Dendritic cell treated with granulocyte-macrophage colony-stimulating factor and Interleukin-4, amounts not matched to agents 40 ng/mL and 50 ng/mL, for 4 days (primary cell): Measurements from ENCODE around the gene SRGAP1.
"Not testable (repeated sequence)": the region's sequence is repeated elsewhere in the genome, so short reads cannot be mapped to it uniquely, and the experiment has no call there.

Experiments
- H3K27ac Mint-ChIP-seq: one replicate; pipeline ENCODE4 v1.8.0; 2022; ENCODE audit warnings: mild to moderate bottlenecking, mixed read lengths
- H3K27me3 Mint-ChIP-seq: one replicate; pipeline ENCODE4 v1.8.0; 2022; ENCODE audit warnings: mild to moderate bottlenecking, mixed read lengths
- H3K36me3 Mint-ChIP-seq: one replicate; pipeline ENCODE4 v1.8.0; 2022; ENCODE audit warnings: low read depth, mixed read lengths
- H3K4me1 Mint-ChIP-seq: one replicate; pipeline ENCODE4 v1.8.0; 2022; ENCODE audit warnings: low read depth, mixed read lengths
- H3K4me3 Mint-ChIP-seq: one replicate; pipeline ENCODE4 v1.8.0; 2022; ENCODE audit warnings: mild to moderate bottlenecking, moderate library complexity, mixed read lengths
- H3K9me3 Mint-ChIP-seq: one replicate; pipeline ENCODE4 v1.8.0; 2022; ENCODE audit warnings: mixed read lengths
- intact Hi-C: fragments of 100-400 bp; cut with micrococcal nuclease; formaldehyde crosslinking; loops from one replicate; pipeline ENCODE4 v1.15.0; 2022

The SRGAP1 gene

DNA sequence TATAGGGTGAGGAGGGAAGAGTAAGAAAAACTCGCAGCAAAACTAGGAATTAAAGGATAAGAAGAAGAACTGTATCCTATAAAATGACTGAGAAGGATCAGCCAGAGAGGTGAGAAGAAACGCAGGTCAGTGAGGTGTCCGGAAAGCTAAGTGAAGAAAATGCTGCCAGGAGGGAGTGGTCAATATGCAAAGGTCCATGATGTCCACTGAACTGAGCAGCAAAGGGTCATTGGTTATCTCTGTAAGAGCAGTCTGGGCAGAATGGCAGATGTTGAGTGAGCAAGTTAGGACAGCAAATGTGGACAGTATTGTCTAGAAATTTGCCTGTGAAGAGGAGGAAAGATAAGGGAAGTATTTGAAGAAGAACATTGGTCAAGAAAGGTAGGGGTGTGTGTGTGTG, 155.4 kb downstream of the SRGAP1 start:
- peaks cover 7% of the 10 kb centered on the region for H3K36me3 Mint-ChIP-seq
- H3K27ac Mint-ChIP-seq, result no peak overlapping the region
- no peak overlapping the region for H3K4me3 Mint-ChIP-seq
- peaks cover 13% of the 10 kb centered on the region for H3K9me3 Mint-ChIP-seq
- intact Hi-C loops, result no loop called here
- no peaks in the 10 kb centered on the region for H3K4me1 Mint-ChIP-seq
- no peaks in the 10 kb centered on the region for H3K27me3 Mint-ChIP-seq

DNA sequence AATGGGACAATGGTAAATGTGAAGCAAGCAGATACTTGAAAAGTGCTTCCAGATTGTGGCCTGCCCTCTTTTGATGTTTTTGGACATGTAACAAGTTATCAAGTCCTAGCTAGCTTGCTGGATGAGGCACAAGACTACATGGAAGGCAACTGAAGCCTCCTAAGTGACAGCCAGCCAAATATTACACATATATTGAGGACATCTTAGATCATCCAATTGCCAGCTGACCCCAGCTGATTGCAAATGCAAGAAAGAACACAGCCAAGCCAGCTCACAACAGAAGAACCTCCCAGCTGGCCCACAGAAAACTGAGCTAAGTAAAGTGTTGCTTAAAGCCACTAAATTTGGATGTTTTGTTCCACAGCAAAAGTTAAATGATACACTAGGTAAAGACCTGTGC, 156.9 kb downstream of the SRGAP1 start:
- no peak overlapping the region for H3K27ac Mint-ChIP-seq
- peaks cover 6% of the 10 kb centered on the region for H3K4me1 Mint-ChIP-seq
- peaks cover 7% of the 10 kb centered on the region for H3K36me3 Mint-ChIP-seq
- no peak overlapping the region for H3K4me3 Mint-ChIP-seq
- no peaks in the 10 kb centered on the region for H3K27me3 Mint-ChIP-seq
- H3K9me3 Mint-ChIP-seq, result peaks cover 13% of the 10 kb centered on the region
- intact Hi-C loops, result no loop called here

DNA sequence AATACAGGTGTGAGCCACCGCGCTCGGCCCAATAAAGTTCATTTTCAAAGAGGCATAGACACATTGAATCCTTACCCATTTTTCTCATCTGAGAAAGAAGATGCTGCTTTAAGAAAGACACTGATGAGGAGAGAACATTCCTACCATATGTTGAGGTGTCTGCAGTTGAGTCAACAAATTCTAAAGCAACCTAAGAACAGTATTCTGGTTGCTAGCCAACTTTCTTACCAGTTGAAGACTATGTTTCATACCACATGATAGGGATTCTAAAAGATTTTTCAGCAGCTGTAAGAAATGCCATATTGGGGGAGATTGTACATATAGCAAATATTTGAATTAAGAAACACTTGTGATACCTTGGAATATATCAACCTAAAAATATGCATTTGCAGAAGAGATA, 160.1 kb downstream of the SRGAP1 start:
- Mint-ChIP-seq H3K9me3 (peaks cover 13% of the 10 kb centered on the region), H3K4me1 (peaks cover 9% of the 10 kb centered on the region), H3K36me3 (peaks cover 7% of the 10 kb centered on the region), H3K27ac (no peak overlapping the region), H3K4me3 (no peak overlapping the region), H3K27me3 (no peaks in the 10 kb centered on the region)
- intact Hi-C loops, result no loop called here

DNA sequence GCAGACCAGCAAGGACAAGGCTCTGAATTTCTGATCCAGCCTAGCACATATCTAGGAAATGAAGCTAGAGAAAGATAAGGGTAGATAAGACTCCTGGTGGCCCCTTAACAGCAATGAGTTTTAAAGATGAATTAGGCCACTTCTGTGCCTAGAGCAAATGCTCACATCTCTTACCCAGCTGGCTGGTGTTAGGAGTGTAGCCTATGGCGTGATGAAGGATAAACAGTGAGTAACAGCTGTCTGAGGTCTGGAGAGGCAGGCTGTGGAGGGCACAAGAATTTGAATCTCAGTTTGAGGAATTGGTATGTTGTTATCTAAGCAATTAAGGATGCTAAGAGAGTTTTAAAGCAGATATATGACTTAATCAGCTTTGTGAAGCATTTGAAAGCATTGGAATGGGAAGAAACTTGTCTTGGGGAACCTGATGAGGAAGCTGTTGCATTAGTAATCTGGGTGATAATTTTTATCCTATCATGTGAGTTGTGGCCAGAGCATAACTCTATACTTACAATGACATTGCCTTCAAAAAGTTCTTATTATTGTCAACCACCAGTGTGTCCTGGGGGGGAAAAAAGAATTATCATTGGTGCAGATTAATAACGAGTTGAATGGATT, 161.8 kb downstream of the SRGAP1 start:
- Mint-ChIP-seq H3K4me3 (no peak overlapping the region), H3K9me3 (peaks cover 13% of the 10 kb centered on the region), H3K27ac (no peak overlapping the region), H3K36me3 (peaks cover 7% of the 10 kb centered on the region), H3K27me3 (no peaks in the 10 kb centered on the region), H3K4me1 (peaks cover 9% of the 10 kb centered on the region)
- intact Hi-C loops, result no loop called here

DNA sequence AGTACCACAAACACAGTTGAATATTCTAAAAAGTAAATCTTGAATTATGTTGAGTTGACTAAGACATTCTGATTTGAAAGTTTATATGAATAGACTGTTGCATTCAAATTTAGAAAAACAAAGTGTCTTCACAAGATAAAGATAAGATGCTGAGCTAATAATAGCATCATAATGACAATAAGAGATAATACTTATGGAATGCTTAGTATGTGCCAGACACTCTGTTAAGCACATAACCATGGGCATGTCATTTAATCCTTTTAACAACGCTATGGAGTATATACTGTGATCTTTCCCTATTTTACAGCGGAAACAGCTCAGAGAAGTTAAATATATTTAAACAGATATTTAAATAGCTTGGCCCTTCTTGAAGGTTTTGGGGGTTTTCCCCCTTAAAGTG, 163.4 kb downstream of the SRGAP1 start:
- H3K4me1 Mint-ChIP-seq, result peaks cover 9% of the 10 kb centered on the region
- H3K9me3 Mint-ChIP-seq, result peaks cover 8% of the 10 kb centered on the region
- no peak overlapping the region for H3K4me3 Mint-ChIP-seq
- no peaks in the 10 kb centered on the region for H3K27me3 Mint-ChIP-seq
- H3K36me3 Mint-ChIP-seq, result peaks cover 3% of the 10 kb centered on the region
- no peak overlapping the region for H3K27ac Mint-ChIP-seq
- intact Hi-C loops, result no loop called here

DNA sequence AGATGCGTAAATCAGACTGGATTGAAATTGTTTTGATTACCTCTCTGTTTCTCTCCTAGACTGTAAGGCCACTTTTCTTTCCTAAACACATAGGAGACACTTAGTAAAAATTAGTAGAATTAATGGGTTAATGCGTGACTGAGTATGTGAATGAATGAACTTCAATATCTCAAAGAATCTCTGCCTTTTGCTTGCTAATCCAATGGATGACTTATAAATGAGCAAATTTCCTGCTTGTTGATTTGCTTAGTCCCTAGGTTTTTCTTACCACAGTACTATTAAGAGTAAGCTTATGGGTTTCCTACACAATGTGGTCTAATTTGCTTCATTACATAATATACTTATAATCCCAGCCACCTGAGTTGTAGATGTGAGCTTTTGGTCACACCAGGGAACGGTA, 164.1 kb downstream of the SRGAP1 start:
- H3K36me3 Mint-ChIP-seq, result no peaks in the 10 kb centered on the region
- H3K27ac Mint-ChIP-seq, result no peak overlapping the region
- peaks cover under 1% of the 10 kb centered on the region for H3K9me3 Mint-ChIP-seq
- no peak overlapping the region for H3K4me3 Mint-ChIP-seq
- peaks cover 9% of the 10 kb centered on the region for H3K4me1 Mint-ChIP-seq
- H3K27me3 Mint-ChIP-seq, result no peaks in the 10 kb centered on the region
- intact Hi-C loops, result no loop called here

DNA sequence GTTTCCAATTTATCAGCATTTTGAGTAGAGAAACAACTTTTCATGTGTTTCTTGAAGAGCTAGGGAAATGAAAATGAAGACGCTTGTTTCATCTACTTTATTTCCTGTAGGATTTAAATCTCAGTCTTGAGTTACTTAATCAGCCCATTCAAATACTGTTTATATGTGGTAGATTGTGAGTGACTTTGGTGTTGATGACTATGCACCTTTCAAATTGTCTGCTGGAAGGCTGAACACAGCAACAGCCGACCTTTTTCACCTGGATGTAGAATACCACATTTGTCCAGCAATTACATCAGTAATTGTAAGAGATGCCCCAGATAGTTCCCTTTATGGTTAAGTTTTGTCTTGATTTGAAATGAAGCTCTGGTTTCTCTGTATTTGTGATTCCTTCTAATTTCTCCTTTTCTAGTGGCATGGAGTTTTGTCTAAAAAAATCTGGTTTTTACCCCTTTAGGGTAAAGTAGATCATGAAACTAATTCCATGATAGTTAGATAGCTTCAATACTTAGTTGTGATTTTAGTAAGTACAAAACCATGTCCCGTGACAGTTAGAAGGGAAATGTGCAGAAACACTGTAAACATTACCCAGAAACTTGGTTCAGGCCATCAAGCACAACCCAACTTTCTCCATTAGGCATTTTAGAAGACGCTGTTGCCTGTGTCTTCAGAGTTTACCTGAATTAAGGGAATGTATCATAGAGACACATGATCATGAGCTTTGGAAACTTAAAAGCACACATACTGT, 165.0 kb downstream of the SRGAP1 start:
- Mint-ChIP-seq H3K36me3 (no peaks in the 10 kb centered on the region), H3K4me3 (no peak overlapping the region), H3K27me3 (no peaks in the 10 kb centered on the region), H3K27ac (no peak overlapping the region), H3K9me3 (no peaks in the 10 kb centered on the region), H3K4me1 (peaks cover 9% of the 10 kb centered on the region)
- intact Hi-C loops, result no loop called here

DNA sequence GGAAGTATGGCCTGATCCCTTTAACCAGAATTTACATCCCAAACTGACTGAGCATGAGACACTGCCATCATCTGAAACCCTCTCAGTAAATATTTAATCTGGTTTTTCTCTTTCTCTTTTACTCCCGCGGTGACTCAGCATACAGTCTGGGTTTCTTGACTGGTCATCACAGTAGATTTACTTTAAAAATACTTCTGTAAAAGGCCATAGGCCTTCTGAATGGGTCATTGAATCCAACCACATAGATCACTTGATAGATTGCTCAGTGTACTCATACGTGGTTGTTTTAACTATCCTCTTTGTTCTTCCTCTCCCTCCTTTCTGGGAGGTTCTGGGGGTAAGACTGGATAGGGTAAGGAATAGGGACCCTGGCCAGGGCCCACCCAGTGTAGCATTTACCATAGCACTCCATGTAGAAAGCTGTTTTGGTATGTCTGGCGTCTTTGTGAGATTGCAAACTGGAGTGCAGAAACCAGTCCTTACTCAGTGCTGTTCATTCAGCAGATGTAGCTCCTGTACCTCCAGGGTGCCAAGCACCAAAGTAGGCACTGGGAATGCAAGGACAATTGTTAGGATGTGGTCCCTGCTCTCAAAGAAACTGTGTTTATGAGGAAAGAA, 165.7 kb downstream of the SRGAP1 start:
- no peak overlapping the region for H3K4me3 Mint-ChIP-seq
- H3K36me3 Mint-ChIP-seq, result no peaks in the 10 kb centered on the region
- H3K27ac Mint-ChIP-seq, result no peak overlapping the region
- H3K9me3 Mint-ChIP-seq, result no peaks in the 10 kb centered on the region
- no peaks in the 10 kb centered on the region for H3K27me3 Mint-ChIP-seq
- intact Hi-C loops, result no loop called here
- peaks cover 9% of the 10 kb centered on the region for H3K4me1 Mint-ChIP-seq

DNA sequence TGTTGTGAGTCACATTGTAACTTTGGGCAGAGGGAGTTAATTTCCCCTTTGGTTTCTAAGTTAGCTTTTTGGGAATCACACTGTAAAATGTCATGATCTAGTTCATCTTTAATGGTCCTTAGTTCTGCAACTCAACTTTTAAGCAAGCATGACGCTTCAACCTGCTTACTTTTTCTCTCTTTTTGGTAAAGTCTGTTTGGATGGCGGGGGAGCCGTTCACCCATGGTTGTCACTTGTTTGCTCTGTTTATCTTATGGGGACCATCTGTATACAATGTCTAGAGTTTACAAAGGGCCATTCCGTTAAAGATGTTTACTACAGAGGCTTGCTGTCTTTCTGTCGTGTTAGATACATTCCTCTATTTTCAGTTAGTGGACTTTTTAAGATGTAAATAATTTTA, 172.0 kb downstream of the SRGAP1 start:
- H3K36me3 Mint-ChIP-seq, result no peaks in the 10 kb centered on the region
- H3K9me3 Mint-ChIP-seq, result no peaks in the 10 kb centered on the region
- no peak overlapping the region for H3K27ac Mint-ChIP-seq
- intact Hi-C loops, result no loop called here
- no peaks in the 10 kb centered on the region for H3K27me3 Mint-ChIP-seq
- H3K4me1 Mint-ChIP-seq, result no peaks in the 10 kb centered on the region
- H3K4me3 Mint-ChIP-seq, result no peak overlapping the region

DNA sequence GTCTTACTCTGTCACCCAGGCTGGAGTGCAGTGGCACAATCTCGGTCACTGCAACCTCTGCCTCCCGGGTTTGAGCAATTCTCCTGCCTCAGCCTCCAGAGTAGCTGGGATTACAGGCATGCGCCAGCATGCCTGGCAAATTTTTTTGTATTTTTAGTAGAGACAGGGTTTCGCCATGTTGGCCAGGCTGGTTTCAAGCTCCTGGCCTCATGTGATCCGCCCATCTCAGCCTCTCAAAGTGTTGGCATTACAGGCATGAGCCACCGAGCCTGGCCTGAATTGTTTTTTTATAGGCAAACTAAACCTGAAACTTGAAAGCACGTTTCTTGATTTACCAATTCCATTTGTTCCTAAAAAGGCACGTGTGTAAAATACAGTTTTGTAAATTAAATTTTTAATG, 173.6 kb downstream of the SRGAP1 start:
- H3K4me3 Mint-ChIP-seq, intact Hi-C loops, H3K27ac Mint-ChIP-seq, H3K36me3 Mint-ChIP-seq, H3K9me3 Mint-ChIP-seq, H3K27me3 Mint-ChIP-seq, H3K4me1 Mint-ChIP-seq: not testable (repeated sequence)

DNA sequence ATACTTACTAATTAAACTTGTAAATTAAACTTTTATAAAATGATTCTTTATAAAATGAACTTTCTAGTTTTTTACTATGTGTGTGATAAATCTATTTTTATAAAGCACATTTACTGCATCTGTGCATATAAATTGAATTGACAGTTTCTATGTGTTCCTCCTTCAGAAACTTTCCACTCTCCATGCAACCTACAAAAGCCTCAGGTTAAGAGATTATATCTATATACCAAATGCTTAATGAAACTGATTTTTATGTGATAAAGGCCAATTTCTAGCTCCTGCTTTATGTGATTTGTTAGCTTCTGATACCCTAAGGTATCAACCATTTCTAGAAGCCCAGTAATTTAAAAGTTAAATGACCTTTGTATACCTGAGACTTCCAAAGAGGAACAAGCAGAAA, 174.0 kb downstream of the SRGAP1 start:
- Mint-ChIP-seq H3K27ac (no peak overlapping the region), H3K27me3 (no peaks in the 10 kb centered on the region), H3K9me3 (no peaks in the 10 kb centered on the region), H3K36me3 (no peaks in the 10 kb centered on the region), H3K4me1 (no peaks in the 10 kb centered on the region), H3K4me3 (no peak overlapping the region)
- intact Hi-C loops, result no loop called here

DNA sequence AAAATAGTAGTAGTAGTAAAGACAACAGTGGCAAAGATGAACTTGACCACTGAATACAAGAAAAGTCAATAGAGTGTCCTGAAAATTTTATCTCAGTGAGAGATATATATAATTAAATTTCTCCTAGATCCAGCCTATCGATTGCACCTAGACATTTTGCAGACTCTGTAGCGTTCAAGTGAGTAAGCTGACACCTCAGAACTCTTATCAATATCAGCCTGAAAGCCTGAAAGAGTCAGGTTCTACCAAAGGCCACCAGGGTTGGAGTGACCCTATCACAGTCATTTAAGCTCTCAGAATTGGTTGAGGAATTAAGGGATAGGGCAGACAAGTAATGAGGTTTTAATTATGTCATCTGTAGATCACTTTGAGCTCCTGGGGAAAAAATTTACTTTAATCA, 174.6 kb downstream of the SRGAP1 start:
- no peaks in the 10 kb centered on the region for H3K4me1 Mint-ChIP-seq
- H3K36me3 Mint-ChIP-seq, result no peaks in the 10 kb centered on the region
- intact Hi-C loops, result no loop called here
- no peaks in the 10 kb centered on the region for H3K9me3 Mint-ChIP-seq
- no peaks in the 10 kb centered on the region for H3K27me3 Mint-ChIP-seq
- H3K4me3 Mint-ChIP-seq, result no peak overlapping the region
- H3K27ac Mint-ChIP-seq, result no peak overlapping the region

DNA sequence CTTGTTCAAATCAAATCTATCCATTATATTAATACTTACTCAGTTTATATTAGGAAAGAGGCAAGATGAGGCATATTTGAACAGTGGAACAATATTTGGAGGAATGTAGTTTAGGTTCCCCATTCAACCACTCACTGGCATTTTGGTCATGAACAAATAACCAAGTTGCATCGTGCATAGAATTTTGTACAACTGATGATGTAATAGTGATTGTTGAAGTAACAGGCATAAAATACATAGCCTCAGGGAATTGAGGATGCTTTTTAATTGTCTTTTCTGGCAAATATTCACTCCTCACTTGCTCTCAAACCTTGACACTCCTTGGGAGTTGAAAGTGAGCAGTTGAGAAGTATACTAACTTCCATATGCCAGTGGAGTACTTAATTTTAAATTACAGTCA, 175.2 kb downstream of the SRGAP1 start:
- no peak overlapping the region for H3K27ac Mint-ChIP-seq
- intact Hi-C loops, result no loop called here
- H3K36me3 Mint-ChIP-seq, result no peaks in the 10 kb centered on the region
- no peaks in the 10 kb centered on the region for H3K9me3 Mint-ChIP-seq
- no peak overlapping the region for H3K4me3 Mint-ChIP-seq
- H3K27me3 Mint-ChIP-seq, result peaks cover 1% of the 10 kb centered on the region
- no peaks in the 10 kb centered on the region for H3K4me1 Mint-ChIP-seq

DNA sequence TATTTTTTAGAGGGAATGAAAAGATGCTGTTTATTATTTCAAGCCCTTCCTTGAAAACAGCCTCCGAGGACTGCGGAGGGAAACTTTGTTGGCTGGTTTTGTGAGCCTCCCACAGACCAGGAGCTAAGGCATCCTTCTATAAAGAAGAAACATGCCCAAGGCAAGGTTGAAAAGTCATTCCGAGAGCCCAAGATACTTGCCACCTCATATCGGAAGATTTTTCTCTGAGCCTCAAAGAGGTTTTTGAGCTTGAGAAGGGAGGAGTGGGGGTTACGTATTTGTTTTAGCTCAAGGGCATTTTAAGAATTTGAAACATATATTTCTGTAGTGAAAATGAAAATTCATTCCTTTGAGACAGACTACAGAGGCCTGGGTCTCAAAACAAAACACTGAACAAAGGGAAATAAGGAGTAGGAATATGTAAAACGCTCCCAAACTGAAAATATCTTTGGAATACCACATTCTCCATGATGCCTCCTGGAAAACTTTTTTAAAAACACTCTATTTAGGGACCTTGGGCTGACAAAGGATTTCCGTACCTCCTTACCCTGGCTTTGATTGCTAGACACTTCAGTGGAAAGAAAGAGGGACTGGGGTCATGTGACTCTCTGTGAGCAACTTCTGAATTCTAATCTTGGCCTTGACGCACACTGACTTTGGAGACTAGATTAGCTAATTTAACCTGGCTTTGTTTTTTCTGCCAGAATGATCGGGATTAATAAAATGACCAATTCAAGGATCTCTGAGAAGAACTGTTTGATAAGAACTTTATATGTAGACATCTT, 180.9 kb downstream of the SRGAP1 start:
- intact Hi-C loops, result no loop called here

More for the DNA sequence above, 180.9 kb downstream of the SRGAP1 start:
- Mint-ChIP-seq H3K9me3 (no peaks in the 10 kb centered on the region), H3K4me3 (no peak overlapping the region), H3K36me3 (peaks cover 5% of the 10 kb centered on the region), H3K27me3 (peaks cover 1% of the 10 kb centered on the region), H3K4me1 (no peaks in the 10 kb centered on the region), H3K27ac (no peak overlapping the region)
